CD14-positive monocyte (primary cell): Measurements from ENCODE around the gene ASTN2. TPM values are rescaled to one million over a fixed set of nuclear protein-coding genes. Genes with fewer than 3 reads are reported as not detected.

ENCODE experiments used
- DNase-seq, 3 donors: peaks; one replicate each; pipeline ENCODE4 v3.0.0-alpha.2; 2011 to 2022
- H2AFZ ChIP-seq: 2 replicates; pipeline ENCODE4 v1.6.0; 2012; ENCODE audit warnings: mild to moderate bottlenecking, low read depth, low read length, inconsistent platforms; ENCODE audit not compliant: insufficient read depth, poor library complexity, severe bottlenecking
- H3K27ac ChIP-seq, 2 donors: 1 replicate in 1 of 2; 2 replicates in 1 of 2; pipeline ENCODE4 v1.5.1; 2012 to 2013; ENCODE audit warnings: low read length in 2 of 2, control low read depth in 1 of 2, inconsistent platforms in 1 of 2, low read depth in 1 of 2, mild to moderate bottlenecking in 1 of 2
- H3K27me3 ChIP-seq, 2 donors: one replicate each; pipeline versions ENCODE4 v1.6.0 to v1.6.1; 2011 to 2013; ENCODE audit warnings: low read length in 2 of 2; ENCODE audit not compliant: control insufficient read depth in 2 of 2, insufficient read depth in 2 of 2
- H3K36me3 ChIP-seq, 2 donors: replicated peaks in 1 of 2; 1 replicate in 1 of 2; 2 replicates in 1 of 2; pipeline versions ENCODE4 v1.5.1 to v1.6.1; 2012 to 2013; ENCODE audit warnings: low read length in 2 of 2, control low read depth in 1 of 2, inconsistent platforms in 1 of 2, mild to moderate bottlenecking in 1 of 2; ENCODE audit not compliant: insufficient read depth in 2 of 2, control insufficient read depth in 1 of 2
- H3K4me1 ChIP-seq, 2 donors: 1 replicate in 1 of 2; 2 replicates in 1 of 2; pipeline versions ENCODE4 v1.5.1 to v1.6.1; 2012 to 2013; ENCODE audit warnings: low read length in 2 of 2, control low read depth in 1 of 2, inconsistent platforms in 1 of 2, mild to moderate bottlenecking in 1 of 2, moderate library complexity in 1 of 2; ENCODE audit not compliant: insufficient read depth in 2 of 2, control insufficient read depth in 1 of 2
- H3K4me2 ChIP-seq: replicated peaks from 2 replicates; pipeline ENCODE3; 2012; ENCODE audit warnings: low read length, moderate library complexity, mild to moderate bottlenecking; ENCODE audit not compliant: poor library complexity, severe bottlenecking; ENCODE audit errors: extremely low read depth
- H3K4me3 ChIP-seq, 3 experiments: fragments of 200-600 bp in 1 of 3; sonication (generic) in 1 of 3; replicated peaks in 1 of 3; 1 replicate in 2 of 3; 2 replicates in 1 of 3; pipeline ENCODE4 v1.5.1; 2011 to 2013; ENCODE audit warnings: low read length in 3 of 3, mild to moderate bottlenecking in 3 of 3, control low read depth in 2 of 3, low read depth in 2 of 3, inconsistent platforms in 1 of 3, moderate library complexity in 1 of 3
- H3K79me2 ChIP-seq: 2 replicates; pipeline ENCODE4 v1.6.0; 2012; ENCODE audit warnings: mild to moderate bottlenecking, control low read depth, inconsistent platforms, low read length, moderate library complexity; ENCODE audit not compliant: insufficient read depth
- H3K9ac ChIP-seq: 2 replicates; pipeline ENCODE4 v1.6.0; 2017; ENCODE audit warnings: low read length, mild to moderate bottlenecking; ENCODE audit not compliant: insufficient read depth, poor library complexity, severe bottlenecking
- H3K9me3 ChIP-seq, 2 donors: replicated peaks in 1 of 2; 1 replicate in 1 of 2; 2 replicates in 1 of 2; pipeline versions ENCODE4 v1.5.1 to v1.6.1; 2012 to 2013; ENCODE audit warnings: low read length in 2 of 2, control low read depth in 1 of 2; ENCODE audit not compliant: control insufficient read depth in 1 of 2, insufficient read depth in 1 of 2
- H4K20me1 ChIP-seq: 2 replicates; pipeline ENCODE4 v1.6.0; 2012; ENCODE audit warnings: mild to moderate bottlenecking, low read length, control low read depth, moderate library complexity; ENCODE audit not compliant: insufficient read depth
- H3K27ac Mint-ChIP-seq, 7 donors: one replicate each; pipeline ENCODE4 v1.8.0; 2020; ENCODE audit warnings: mild to moderate bottlenecking in 7 of 7, mixed read lengths in 7 of 7, moderate library complexity in 6 of 7, inconsistent platforms in 2 of 7
- H3K27me3 Mint-ChIP-seq, 3 donors: one replicate each; pipeline ENCODE4 v1.8.0; 2021 to 2022; ENCODE audit warnings: low read depth in 3 of 3, mild to moderate bottlenecking in 3 of 3, mixed read lengths in 3 of 3, moderate library complexity in 3 of 3, inconsistent platforms in 1 of 3
- H3K36me3 Mint-ChIP-seq, 2 donors: one replicate each; pipeline ENCODE4 v1.8.0; 2020; ENCODE audit warnings: mixed read lengths in 2 of 2, inconsistent platforms in 1 of 2, mild to moderate bottlenecking in 1 of 2
- H3K4me1 Mint-ChIP-seq: one replicate; pipeline ENCODE4 v1.8.0; 2020; ENCODE audit warnings: mild to moderate bottlenecking, mixed read lengths
- H3K4me3 Mint-ChIP-seq, 2 donors: one replicate each; pipeline ENCODE4 v1.8.0; 2020; ENCODE audit warnings: mild to moderate bottlenecking in 2 of 2, mixed read lengths in 2 of 2, moderate library complexity in 1 of 2
- H3K9me3 Mint-ChIP-seq, 7 donors: one replicate each; pipeline ENCODE4 v1.8.0; 2020 to 2022; ENCODE audit warnings: mixed read lengths in 7 of 7, mild to moderate bottlenecking in 6 of 7, moderate library complexity in 6 of 7, inconsistent platforms in 2 of 7
- WGBS: methylation state at CpG from one replicate; pipeline ENCODE4 v1.1.5; 2013; ENCODE audit warnings: missing lambda C conversion rate; ENCODE audit not compliant: insufficient coverage; 5-methylcytosine and 5-hydroxymethylcytosine counted together
- intact Hi-C, 2 donors: fragments of 100-400 bp; cut with micrococcal nuclease; formaldehyde crosslinking; loops; one replicate each; pipeline versions ENCODE4 v1.15.0 to v1.15.1; 2023
- polyA plus RNA-seq, 3 donors: library from polyadenylated mRNA; depleted of rRNA in 1 of 3; unstranded in 2 of 3; stranded (reverse) in 1 of 3; fragments of 300-500 nt in 2 of 3; fragments of >200 nt in 1 of 3; fragmentation: Illumina TruSeq in 2 of 3; gene quantifications; 1 replicate in 2 of 3; 2 replicates in 1 of 3; pipeline ENCODE4 v1.2.3, GENCODE V29; 2012 to 2021
- TF ChIP-seq, protein P1 (sequence below): fragments of 200-600 bp; IDR thresholded peaks from one replicate; pipeline ENCODE4 v1.8.0; 2022; ENCODE audit warnings: antibody characterized with exemption, mild to moderate bottlenecking

Gene ASTN2
- polyA plus RNA-seq, 3 donors, result not detected

- H4K20me1 ChIP-seq, result no peaks in the 10 kb centered on the region
- no peaks in the 10 kb centered on the region for H3K36me3 Mint-ChIP-seq
- no peak overlapping the region for H3K27ac Mint-ChIP-seq
- peaks cover 0 to 2% (median 0%) of the 10 kb centered on the region in 7 donors for H3K9me3 Mint-ChIP-seq
- intact Hi-C loops, result no loop called here
- H3K4me1 ChIP-seq, result no peaks in the 10 kb centered on the region
- H3K27me3 ChIP-seq, result no peaks in the 10 kb centered on the region
- H3K4me2 ChIP-seq, result no peak overlapping the region
- H3K4me3 ChIP-seq, result no peak overlapping the region
- H2AFZ ChIP-seq, result no peak overlapping the region
- H3K4me1 Mint-ChIP-seq, result no peaks in the 10 kb centered on the region
- no peaks in the 10 kb centered on the region for H3K9me3 ChIP-seq
- no peaks in the 10 kb centered on the region for H3K79me2 ChIP-seq
- H3K36me3 ChIP-seq, result no peaks in the 10 kb centered on the region
- H3K27ac ChIP-seq, result no peak overlapping the region
- DNase-seq, result no peak
- no peaks in the 10 kb centered on the region for H3K27me3 Mint-ChIP-seq
- H3K4me3 Mint-ChIP-seq, result no peak overlapping the region
- 96% methylated on average over 3 of the region's 5 CpGs for WGBS
- TF ChIP-seq, protein P1, sequence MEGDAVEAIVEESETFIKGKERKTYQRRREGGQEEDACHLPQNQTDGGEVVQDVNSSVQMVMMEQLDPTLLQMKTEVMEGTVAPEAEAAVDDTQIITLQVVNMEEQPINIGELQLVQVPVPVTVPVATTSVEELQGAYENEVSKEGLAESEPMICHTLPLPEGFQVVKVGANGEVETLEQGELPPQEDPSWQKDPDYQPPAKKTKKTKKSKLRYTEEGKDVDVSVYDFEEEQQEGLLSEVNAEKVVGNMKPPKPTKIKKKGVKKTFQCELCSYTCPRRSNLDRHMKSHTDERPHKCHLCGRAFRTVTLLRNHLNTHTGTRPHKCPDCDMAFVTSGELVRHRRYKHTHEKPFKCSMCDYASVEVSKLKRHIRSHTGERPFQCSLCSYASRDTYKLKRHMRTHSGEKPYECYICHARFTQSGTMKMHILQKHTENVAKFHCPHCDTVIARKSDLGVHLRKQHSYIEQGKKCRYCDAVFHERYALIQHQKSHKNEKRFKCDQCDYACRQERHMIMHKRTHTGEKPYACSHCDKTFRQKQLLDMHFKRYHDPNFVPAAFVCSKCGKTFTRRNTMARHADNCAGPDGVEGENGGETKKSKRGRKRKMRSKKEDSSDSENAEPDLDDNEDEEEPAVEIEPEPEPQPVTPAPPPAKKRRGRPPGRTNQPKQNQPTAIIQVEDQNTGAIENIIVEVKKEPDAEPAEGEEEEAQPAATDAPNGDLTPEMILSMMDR, result no peak
- H3K9ac ChIP-seq, result no peak overlapping the region
Observed at GRCh38 chr9:116765011-116765410, 649.8 kb downstream of the ASTN2 start.

- TF ChIP-seq, protein P1, result no peak
- intact Hi-C loops, result no loop called here
Observed at GRCh38 chr9:116763770-116764169, 651.1 kb downstream of the ASTN2 start.

More at GRCh38 chr9:116763770-116764169, 651.1 kb downstream of the ASTN2 start:
- no peaks in the 10 kb centered on the region for H3K36me3 ChIP-seq
- H3K79me2 ChIP-seq, result no peaks in the 10 kb centered on the region
- Mint-ChIP-seq H3K27me3 (peaks cover 0 to 2% (median 0%) of the 10 kb centered on the region in 3 donors), H3K4me1 (no peaks in the 10 kb centered on the region), H3K9me3 (no peaks in the 10 kb centered on the region), H3K27ac (no peak overlapping the region), H3K36me3 (no peaks in the 10 kb centered on the region), H3K4me3 (no peak overlapping the region)
- H3K27ac ChIP-seq, result no peak overlapping the region
- no peak overlapping the region for H3K4me3 ChIP-seq
- no peaks in the 10 kb centered on the region for H3K27me3 ChIP-seq
- H3K9me3 ChIP-seq, result no peaks in the 10 kb centered on the region
- H4K20me1 ChIP-seq, result no peaks in the 10 kb centered on the region
- 100% methylated on average over 1 of the region's 2 CpGs for WGBS
- no peak overlapping the region for H2AFZ ChIP-seq
- H3K9ac ChIP-seq, result no peak overlapping the region
- no peak overlapping the region for H3K4me2 ChIP-seq
- DNase-seq, result no peak
- H3K4me1 ChIP-seq, result no peaks in the 10 kb centered on the region
